IPS-15b (cell line): Measurements from ENCODE around the gene RCOR3.
"Not testable (repeated sequence)": the region's sequence is repeated elsewhere in the genome, so short reads cannot be mapped to it uniquely, and the experiment has no call there.

Experiments used
- H3K27me3 ChIP-seq: one replicate; pipeline ENCODE4 v1.6.1; 2013; ENCODE audit warnings: low read length; ENCODE audit not compliant: control insufficient read depth, insufficient read depth
- H3K36me3 ChIP-seq: one replicate; pipeline ENCODE4 v1.6.1; 2013; ENCODE audit warnings: low read length; ENCODE audit not compliant: control insufficient read depth, insufficient read depth
- H3K4me1 ChIP-seq: one replicate; pipeline ENCODE4 v1.6.1; 2013; ENCODE audit warnings: mild to moderate bottlenecking, low read length; ENCODE audit not compliant: control insufficient read depth, insufficient read depth
- H3K4me3 ChIP-seq: one replicate; pipeline ENCODE4 v1.5.1; 2013; ENCODE audit warnings: low read depth, low read length
- H3K9ac ChIP-seq: one replicate; pipeline ENCODE4 v1.6.1; 2013; ENCODE audit warnings: low read depth, mild to moderate bottlenecking, low read length
- H3K9me3 ChIP-seq: one replicate; pipeline ENCODE4 v1.6.1; 2013; ENCODE audit warnings: mild to moderate bottlenecking, low read length; ENCODE audit not compliant: control insufficient read depth, insufficient read depth

The RCOR3 gene

DNA sequence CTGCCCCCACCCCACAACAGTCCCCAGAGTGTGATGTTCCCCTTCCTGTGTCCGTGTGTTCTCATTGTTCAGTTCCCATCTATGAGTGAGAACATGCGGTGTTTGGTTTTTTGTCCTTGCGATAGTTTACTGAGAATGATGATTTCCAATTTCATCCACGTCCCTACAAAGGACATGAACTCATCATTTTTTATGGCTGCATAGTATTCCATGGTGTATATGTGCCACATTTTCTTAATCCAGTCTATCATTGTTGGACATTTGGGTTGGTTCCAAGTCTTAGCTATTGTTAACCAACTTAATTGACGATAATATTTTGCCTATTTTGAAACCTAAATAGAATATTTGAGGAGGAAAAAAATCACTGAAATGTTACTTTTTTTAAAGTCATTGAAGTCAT is 3.9 kb downstream of the RCOR3 start:
- H3K36me3 ChIP-seq, H3K27me3 ChIP-seq, H3K4me1 ChIP-seq, H3K9me3 ChIP-seq, H3K4me3 ChIP-seq, H3K9ac ChIP-seq: not testable (repeated sequence)

- H3K9ac ChIP-seq: no peak overlapping the region
- peaks cover 4% of the 10 kb centered on the region for H3K36me3 ChIP-seq
- H3K4me1 ChIP-seq: no peaks in the 10 kb centered on the region
- no peak overlapping the region for H3K4me3 ChIP-seq
- H3K9me3 ChIP-seq: no peaks in the 10 kb centered on the region
- H3K27me3 ChIP-seq: no peaks in the 10 kb centered on the region
These were observed 8.2 kb downstream of the RCOR3 start for GRCh38 chr1:211267204-211267857.

- Histone ChIP-seq H3K36me3 (peaks cover 6% of the 10 kb centered on the region), H3K4me1 (peaks cover 3% of the 10 kb centered on the region), H3K9ac (no peak overlapping the region), H3K9me3 (no peaks in the 10 kb centered on the region), H3K27me3 (no peaks in the 10 kb centered on the region), H3K4me3 (no peak overlapping the region)
These were observed 20.2 kb downstream of the RCOR3 start for GRCh38 chr1:211279340-211279739.

DNA sequence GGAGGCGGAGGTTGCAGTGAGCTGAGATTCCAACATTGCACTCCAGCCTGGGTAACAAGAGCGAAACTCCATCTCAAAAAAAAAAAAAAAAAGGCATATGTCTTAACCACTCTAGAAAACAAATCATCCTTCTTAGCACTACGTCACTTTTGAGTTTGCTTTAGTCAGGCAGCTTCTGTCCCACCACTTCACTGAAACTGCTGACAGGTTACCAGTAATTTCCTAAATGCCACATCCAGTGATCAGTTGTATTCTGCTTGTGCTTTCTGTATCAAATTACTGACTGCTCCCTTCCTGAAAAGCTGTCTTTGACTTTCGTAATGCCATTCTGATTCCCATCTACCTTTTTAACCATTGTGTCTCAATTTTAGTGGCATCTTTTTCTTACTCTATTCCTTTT is 21.7 kb downstream of the RCOR3 start:
- Histone ChIP-seq H3K36me3 (peaks cover 6% of the 10 kb centered on the region), H3K9me3 (no peaks in the 10 kb centered on the region), H3K4me1 (peaks cover 3% of the 10 kb centered on the region), H3K27me3 (no peaks in the 10 kb centered on the region), H3K9ac (no peak overlapping the region), H3K4me3 (no peak overlapping the region)

DNA sequence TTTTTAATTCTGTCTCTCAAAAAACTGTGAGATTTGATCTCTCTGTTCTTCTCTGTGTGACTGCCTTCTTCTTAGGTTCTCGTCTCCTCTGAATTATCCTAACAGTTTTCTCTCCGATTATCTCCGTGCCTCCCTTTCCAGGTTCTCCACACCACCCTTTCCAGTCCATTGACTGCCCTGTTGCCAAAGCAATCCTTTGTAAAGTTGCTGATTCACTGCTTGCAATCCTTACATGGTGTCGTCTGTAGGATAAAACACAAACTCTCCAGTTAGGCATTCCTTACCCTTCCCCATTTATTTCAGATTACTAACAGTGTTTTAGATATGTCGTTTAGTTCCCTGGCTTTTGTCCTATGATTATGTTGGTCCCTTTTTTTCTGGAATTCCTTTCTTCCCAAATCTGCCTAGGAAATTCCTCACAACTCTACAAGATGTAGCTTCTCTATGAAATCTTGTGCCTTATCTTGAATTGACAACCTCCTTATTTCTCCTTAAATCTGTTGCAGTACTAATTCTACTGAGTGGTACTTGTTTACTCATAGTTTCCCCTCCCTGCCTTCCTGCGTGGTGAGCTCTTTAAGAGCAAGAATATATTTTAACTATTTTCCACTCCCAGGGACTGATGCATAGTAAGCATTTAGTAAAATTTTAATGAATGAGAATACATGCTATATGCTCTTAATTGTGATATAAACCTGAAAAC is 22.3 kb downstream of the RCOR3 start:
- no peaks in the 10 kb centered on the region for H3K27me3 ChIP-seq
- peaks cover 3% of the 10 kb centered on the region for H3K4me1 ChIP-seq
- no peak overlapping the region for H3K4me3 ChIP-seq
- no peaks in the 10 kb centered on the region for H3K9me3 ChIP-seq
- H3K36me3 ChIP-seq: peaks cover 6% of the 10 kb centered on the region
- no peak overlapping the region for H3K9ac ChIP-seq

DNA sequence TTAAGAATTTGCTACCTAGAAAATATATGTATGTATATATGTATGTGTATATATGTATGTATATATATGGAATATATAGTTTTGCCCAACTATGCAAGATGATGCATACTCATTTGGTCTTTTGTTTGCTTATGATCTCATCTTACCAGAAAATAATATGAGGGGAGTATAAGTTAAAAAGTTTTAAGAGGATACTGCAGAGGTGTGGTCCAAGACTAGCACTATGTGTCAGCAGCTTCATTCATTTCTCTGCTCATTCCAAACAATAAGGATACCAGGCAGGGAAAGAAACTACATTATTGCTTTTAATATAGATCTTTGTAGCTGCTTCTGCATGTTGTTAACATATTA is 22.8 kb downstream of the RCOR3 start:
- peaks cover 7% of the 10 kb centered on the region for H3K36me3 ChIP-seq
- H3K9ac ChIP-seq: no peak overlapping the region
- H3K4me1 ChIP-seq: peaks cover 3% of the 10 kb centered on the region
- no peaks in the 10 kb centered on the region for H3K27me3 ChIP-seq
- H3K4me3 ChIP-seq: no peak overlapping the region
- H3K9me3 ChIP-seq: no peaks in the 10 kb centered on the region

DNA sequence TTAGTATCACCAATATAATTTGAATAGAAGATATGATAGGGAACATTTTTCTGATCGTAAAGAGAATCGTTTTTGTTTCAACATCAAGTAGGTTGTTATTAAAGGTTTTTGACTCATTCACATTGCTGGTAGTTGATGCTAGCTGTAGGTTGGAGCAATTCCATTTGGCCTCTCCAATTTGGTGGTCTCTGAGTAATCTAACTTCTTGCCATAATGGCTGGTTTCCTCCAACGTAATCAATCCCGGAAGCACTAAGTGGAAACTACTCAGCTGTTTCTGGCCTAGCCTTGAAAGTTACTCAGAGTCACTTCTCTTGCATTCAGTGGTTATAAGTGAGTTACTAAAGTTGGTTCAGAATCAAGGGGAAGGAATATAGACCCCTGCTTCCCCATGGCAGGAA is 26.0 kb downstream of the RCOR3 start:
- no peak overlapping the region for H3K4me3 ChIP-seq
- H3K4me1 ChIP-seq: peaks cover 3% of the 10 kb centered on the region
- H3K9me3 ChIP-seq: no peaks in the 10 kb centered on the region
- H3K36me3 ChIP-seq: peaks cover 15% of the 10 kb centered on the region
- no peak overlapping the region for H3K9ac ChIP-seq
- H3K27me3 ChIP-seq: no peaks in the 10 kb centered on the region

DNA sequence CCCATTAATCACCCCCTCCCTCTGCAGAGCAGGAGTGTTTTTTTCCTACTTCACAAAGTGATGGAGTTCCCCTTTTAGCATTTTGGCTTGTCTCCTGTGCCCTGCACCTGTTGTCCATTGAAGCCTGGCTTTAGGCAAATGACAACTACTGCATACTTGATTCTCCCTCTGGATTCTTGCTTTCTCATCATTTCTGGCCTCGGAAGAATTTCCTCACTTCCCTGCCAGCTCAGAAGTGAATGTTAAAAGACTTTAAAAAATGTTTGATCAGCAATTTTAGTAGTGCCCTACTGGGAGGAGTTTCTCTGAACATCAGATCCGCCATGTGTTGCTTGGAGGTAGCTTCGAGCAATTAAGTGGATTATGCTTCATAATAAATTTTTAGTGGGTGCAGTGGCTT is 28.1 kb downstream of the RCOR3 start:
- H3K4me1 ChIP-seq: no peaks in the 10 kb centered on the region
- H3K36me3 ChIP-seq: peaks cover 31% of the 10 kb centered on the region
- H3K27me3 ChIP-seq: no peaks in the 10 kb centered on the region
- no peak overlapping the region for H3K9ac ChIP-seq
- H3K4me3 ChIP-seq: no peak overlapping the region
- no peaks in the 10 kb centered on the region for H3K9me3 ChIP-seq

GRCh38 chr1:211292411-211292810 is 33.2 kb downstream of the RCOR3 start:
- Histone ChIP-seq H3K36me3 (peaks cover 27% of the 10 kb centered on the region), H3K9ac (no peak overlapping the region), H3K4me1 (no peaks in the 10 kb centered on the region), H3K9me3 (no peaks in the 10 kb centered on the region), H3K27me3 (no peaks in the 10 kb centered on the region), H3K4me3 (no peak overlapping the region)

DNA sequence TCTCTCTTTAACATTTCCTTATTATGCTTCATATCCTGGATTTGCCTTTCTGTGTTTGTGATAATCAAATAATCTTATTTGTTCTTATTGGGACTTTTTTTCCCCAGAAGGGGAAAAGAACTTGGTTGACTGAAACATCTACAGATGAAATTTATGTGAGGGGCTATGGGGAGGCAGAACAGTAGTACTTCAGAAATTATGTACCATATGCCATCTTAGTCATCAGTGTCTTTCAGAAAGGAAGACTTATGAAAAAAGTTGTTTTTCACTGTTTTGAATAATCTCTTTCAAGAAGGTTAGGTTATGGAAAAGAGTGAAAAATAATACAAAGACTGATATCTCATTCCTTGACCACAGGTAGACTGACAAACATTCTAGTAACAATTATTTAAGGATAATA is 37.2 kb downstream of the RCOR3 start:
- Histone ChIP-seq H3K9ac (no peak overlapping the region), H3K4me1 (peaks cover 7% of the 10 kb centered on the region), H3K36me3 (peaks cover 8% of the 10 kb centered on the region), H3K27me3 (no peaks in the 10 kb centered on the region), H3K9me3 (no peaks in the 10 kb centered on the region), H3K4me3 (no peak overlapping the region)

- Histone ChIP-seq H3K27me3 (no peaks in the 10 kb centered on the region), H3K9me3 (no peaks in the 10 kb centered on the region), H3K36me3 (no peaks in the 10 kb centered on the region), H3K4me1 (no peaks in the 10 kb centered on the region), H3K9ac (no peak overlapping the region), H3K4me3 (no peak overlapping the region)
These were observed 45.9 kb downstream of the RCOR3 start for GRCh38 chr1:211305044-211305443.

DNA sequence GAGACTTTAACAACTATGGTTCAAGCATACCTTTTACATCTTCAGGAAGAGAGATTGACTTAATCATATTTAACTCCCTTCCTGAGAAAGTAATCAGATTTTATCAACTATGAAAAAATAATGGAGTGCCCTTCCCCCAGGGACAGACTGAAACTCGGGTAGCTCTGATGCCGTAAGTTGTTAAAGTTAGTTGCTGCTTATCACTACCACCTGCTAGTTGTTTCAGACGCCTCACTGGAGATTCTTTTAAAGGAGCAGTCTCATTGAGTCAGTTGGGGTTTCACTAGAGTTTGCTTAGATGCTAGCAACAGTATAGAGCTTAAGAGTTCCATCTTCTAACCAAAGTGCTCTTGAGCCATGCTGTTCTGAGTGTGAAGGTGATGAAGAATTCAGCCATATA is 50.5 kb downstream of the RCOR3 start:
- no peaks in the 10 kb centered on the region for H3K9me3 ChIP-seq
- H3K4me1 ChIP-seq: no peaks in the 10 kb centered on the region

More for the DNA sequence above, 50.5 kb downstream of the RCOR3 start:
- H3K36me3 ChIP-seq: peaks cover 7% of the 10 kb centered on the region
- no peak overlapping the region for H3K4me3 ChIP-seq
- H3K27me3 ChIP-seq: no peaks in the 10 kb centered on the region
- H3K9ac ChIP-seq: no peak overlapping the region
